GM19455 (cell line): ENCODE measurements around the gene SERPINB5.
"Not testable (repeated sequence)": the region's sequence is repeated elsewhere in the genome, so short reads cannot be mapped to it uniquely, and the experiment has no call there.

Experiments
- ATAC-seq: cut with Tn5 transposase; IDR thresholded peaks from one replicate; pipeline ENCODE4 v1.9.1; 2021; ENCODE audit not compliant: unreplicated experiment

SERPINB5 gene

DNA sequence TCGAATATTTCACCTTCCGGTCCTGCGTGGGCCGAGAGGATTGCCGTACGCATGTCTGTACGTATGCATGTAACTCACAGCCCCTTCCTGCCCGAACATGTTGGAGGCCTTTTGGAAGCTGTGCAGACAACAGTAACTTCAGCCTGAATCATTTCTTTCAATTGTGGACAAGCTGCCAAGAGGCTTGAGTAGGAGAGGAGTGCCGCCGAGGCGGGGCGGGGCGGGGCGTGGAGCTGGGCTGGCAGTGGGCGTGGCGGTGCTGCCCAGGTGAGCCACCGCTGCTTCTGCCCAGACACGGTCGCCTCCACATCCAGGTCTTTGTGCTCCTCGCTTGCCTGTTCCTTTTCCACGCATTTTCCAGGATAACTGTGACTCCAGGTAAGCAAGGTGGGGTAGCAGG is at the start of gene SERPINB5:
Gene SERPINB5, plus strand, starts transcription at position 291 of the 400 bp plus-strand sequence. CDS start 7,471 bp downstream, outside the sequence.
- no peak for ATAC-seq

GRCh38 chr18:63427558-63427957 is 49.2 kb upstream of the SERPINB5 start:
- ATAC-seq = no peak

GRCh38 chr18:63430526-63430925 is 46.2 kb upstream of the SERPINB5 start:
- ATAC-seq = no peak

GRCh38 chr18:63431180-63431579 is 45.6 kb upstream of the SERPINB5 start:
- ATAC-seq = no peak

GRCh38 chr18:63433334-63433866 is 43.4 kb upstream of the SERPINB5 start:
- no peak for ATAC-seq

DNA sequence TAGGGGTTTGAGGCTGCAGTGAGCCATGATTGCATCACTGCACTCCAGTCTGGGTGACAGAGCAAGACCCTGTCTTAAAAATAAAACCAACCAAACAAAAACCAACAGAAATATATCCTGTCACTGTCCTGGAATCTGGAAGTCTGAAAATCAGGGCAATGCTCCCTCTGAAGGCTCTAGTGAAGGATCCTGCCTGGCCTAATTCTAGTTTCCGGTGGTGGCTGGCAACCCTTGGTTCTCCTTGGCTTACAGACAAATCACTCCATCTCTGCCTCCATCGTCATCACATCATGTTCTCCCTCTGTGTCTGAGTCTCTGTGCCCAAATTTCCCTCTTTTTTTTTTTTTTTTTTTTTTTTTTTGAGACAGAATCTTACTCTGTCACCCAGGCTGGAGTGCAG is 38.6 kb upstream of the SERPINB5 start:
- no peak for ATAC-seq

DNA sequence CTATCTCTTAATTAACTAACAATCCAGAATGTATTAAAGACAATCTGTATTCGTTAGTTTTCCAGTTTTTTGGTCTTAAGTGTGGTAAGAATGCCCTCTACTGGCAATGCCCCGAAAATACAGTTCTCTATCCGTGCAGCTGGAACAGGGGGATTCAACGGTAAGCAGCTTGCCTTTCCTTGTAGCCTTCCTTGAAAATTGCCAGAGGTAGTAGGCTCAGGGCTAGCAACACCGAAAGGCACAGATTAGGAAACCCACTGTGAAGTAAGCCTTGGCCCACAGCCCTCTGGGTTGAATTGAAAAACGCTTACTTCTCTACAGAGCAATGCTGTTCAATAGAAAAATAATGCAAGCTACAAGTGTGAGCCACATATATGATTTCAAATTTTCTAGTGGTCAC is 37.4 kb upstream of the SERPINB5 start:
- ATAC-seq = no peak

- ATAC-seq = no peak
Measured at GRCh38 chr18:63440219-63440618, 36.5 kb upstream of the SERPINB5 start.

- no peak for ATAC-seq
Measured at GRCh38 chr18:63440881-63441280, 35.9 kb upstream of the SERPINB5 start.

GRCh38 chr18:63443829-63444228 is 32.9 kb upstream of the SERPINB5 start:
- no peak for ATAC-seq

GRCh38 chr18:63444580-63444979 is 32.2 kb upstream of the SERPINB5 start:
- ATAC-seq = no peak

GRCh38 chr18:63445037-63445436 is 31.7 kb upstream of the SERPINB5 start:
- no peak for ATAC-seq

- ATAC-seq = no peak
Measured at GRCh38 chr18:63446266-63446665, 30.5 kb upstream of the SERPINB5 start.

GRCh38 chr18:63447066-63447465 is 29.7 kb upstream of the SERPINB5 start:
- no peak for ATAC-seq

GRCh38 chr18:63449426-63449825 is 27.3 kb upstream of the SERPINB5 start:
- no peak for ATAC-seq

- ATAC-seq = no peak
Measured at GRCh38 chr18:63451799-63452660, 24.7 kb upstream of the SERPINB5 start.

DNA sequence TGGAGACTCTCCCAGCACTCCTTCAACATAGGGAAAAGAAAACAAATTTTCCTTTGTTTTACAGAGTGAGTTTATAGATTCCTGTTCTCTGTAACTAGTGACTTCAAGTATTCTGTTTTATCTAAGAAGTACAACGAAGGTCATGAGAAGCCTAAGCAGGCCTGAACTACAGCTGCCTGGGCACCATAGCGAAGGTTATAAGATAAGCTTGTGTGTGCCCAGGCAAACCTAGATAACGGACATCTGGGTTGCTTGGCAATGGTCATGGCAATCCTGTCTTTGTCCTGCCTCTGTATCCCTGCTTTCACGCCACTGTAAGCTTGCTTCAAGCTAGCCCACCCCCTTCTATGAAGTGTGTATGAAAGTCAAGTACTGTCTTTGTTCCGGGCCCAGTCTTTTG is 24.0 kb upstream of the SERPINB5 start:
- ATAC-seq = not testable (repeated sequence)

- ATAC-seq = no peak
Measured at GRCh38 chr18:63454497-63454896, 22.3 kb upstream of the SERPINB5 start.

DNA sequence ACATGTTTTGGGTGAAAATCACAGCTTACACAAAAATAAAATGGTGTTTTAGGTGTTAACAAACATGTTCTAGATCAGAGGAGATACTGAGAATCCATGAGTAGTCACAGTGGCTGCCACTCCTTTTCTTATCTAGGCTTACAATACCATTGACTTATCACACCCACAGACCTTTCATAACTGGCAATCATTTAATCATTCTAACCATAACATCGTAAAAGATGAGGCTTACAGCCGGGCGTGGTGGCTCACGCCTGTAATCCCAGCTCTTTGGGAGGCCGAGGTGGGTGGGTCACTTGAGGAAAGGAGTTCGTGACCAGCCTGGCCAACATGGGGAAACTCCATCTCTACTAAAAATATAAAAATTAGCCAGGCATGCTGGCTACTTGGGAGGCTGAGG is 18.8 kb upstream of the SERPINB5 start:
- no peak for ATAC-seq

DNA sequence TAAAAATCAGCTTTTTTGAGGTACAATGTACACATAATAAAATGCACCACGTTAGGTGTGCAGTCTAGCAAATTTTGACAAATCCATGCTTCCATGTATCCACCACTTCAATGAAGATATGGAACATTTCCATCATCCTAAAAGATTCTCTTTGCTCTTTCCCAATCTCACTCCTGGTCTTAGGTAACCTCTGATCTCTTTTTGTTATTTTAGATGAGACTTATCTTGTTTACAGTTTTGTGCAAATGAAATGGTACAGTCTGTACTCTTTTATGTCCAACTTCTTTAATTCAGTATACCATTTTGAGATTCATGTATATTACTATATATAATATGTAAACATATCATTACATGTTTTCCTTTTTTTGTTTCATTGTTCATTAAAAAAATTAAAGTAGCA is 16.3 kb upstream of the SERPINB5 start:
- no peak for ATAC-seq

- ATAC-seq = no peak
Measured at GRCh38 chr18:63464434-63464833, 12.3 kb upstream of the SERPINB5 start.

DNA sequence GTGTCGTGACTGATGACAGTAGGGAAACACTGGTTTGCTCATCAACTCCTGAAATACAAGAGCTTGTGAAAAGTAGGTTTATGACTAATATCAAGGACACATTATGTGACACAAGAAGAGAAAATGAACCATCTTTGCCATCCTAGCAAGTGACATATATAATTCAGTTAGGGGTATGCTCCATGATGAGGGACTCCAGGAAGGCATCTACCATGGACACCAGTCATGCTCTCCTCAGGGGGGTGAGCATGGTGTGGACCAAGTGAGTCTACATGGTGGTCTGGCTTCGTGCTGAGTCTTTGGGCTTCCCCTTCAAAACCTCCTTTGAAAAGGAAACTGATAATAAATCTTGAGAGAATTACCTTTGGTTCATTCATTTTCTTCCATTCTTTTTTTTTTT is 11.7 kb upstream of the SERPINB5 start:
- no peak for ATAC-seq

GRCh38 chr18:63467699-63468098 is 9.1 kb upstream of the SERPINB5 start:
- no peak for ATAC-seq
